IMR-90 (cell line): ENCODE data around the gene SMIM7. TPM values are rescaled to one million over a fixed set of nuclear protein-coding genes. Genes with fewer than 3 reads are reported as not detected.

Experiments
- ATAC-seq: fragments of 200-7000 bp; cut with Tn5 transposase; 2 replicates; pipeline ENCODE4 v1.9.1; 2020; ENCODE audit warnings: low read depth, mild to moderate bottlenecking, moderate library complexity
- BruUV-seq: library from RNA; stranded (reverse); fragments of 400-500 nt; replicated peaks from 2 replicates; lab custom pipeline; 2021; lab: Mats Ljungman, UMichigan
- CTCF ChIA-PET: fragments of 300-600 bp; formaldehyde crosslinking; extraction: SDS; loops from one replicate; lab custom pipeline; 2021; ENCODE audit warnings: antibody characterized with exemption; lab: Yijun Ruan, JAX
- POLR2A ChIA-PET: fragments of 300-600 bp; sonication (Branson Sonifier 250); formaldehyde crosslinking; loops from one replicate; lab custom pipeline; 2022; ENCODE audit warnings: antibody characterized with exemption; ENCODE audit not compliant: unreplicated experiment; lab: Charles Lee
- DNase-seq: peaks from one replicate; pipeline ENCODE4 v3.0.0; 2013
- H2AFZ ChIP-seq: replicated peaks from 2 replicates; pipeline ENCODE3; 2013; ENCODE audit warnings: low read length, mild to moderate bottlenecking; ENCODE audit not compliant: poor library complexity
- H2AK5ac ChIP-seq: 2 replicates; pipeline ENCODE4 v1.6.1; 2013; ENCODE audit warnings: low read depth, low read length, inconsistent platforms
- H2AK9ac ChIP-seq: replicated peaks from 2 replicates; pipeline ENCODE3; 2013; ENCODE audit warnings: mild to moderate bottlenecking, low read depth, low read length, moderate library complexity; ENCODE audit not compliant: poor library complexity
- H2BK120ac ChIP-seq: 2 replicates; pipeline ENCODE4 v1.6.1; 2013; ENCODE audit warnings: low read depth, low read length, inconsistent platforms
- H2BK15ac ChIP-seq: 3 replicates; pipeline ENCODE4 v1.6.1; 2013; ENCODE audit warnings: low read depth, low read length, inconsistent platforms
- H2BK20ac ChIP-seq: 2 replicates; pipeline ENCODE4 v1.6.1; 2013; ENCODE audit warnings: low read depth, mild to moderate bottlenecking, inconsistent platforms, low read length, moderate library complexity
- H2BK5ac ChIP-seq: 2 replicates; pipeline ENCODE4 v1.6.1; 2013; ENCODE audit warnings: mild to moderate bottlenecking, low read depth, low read length, inconsistent platforms; ENCODE audit not compliant: poor library complexity, severe bottlenecking
- H3K14ac ChIP-seq: replicated peaks from 2 replicates; pipeline ENCODE4 v1.6.1; 2013; ENCODE audit warnings: low read depth, low read length, inconsistent platforms
- H3K18ac ChIP-seq: 2 replicates; pipeline ENCODE4 v1.6.1; 2013; ENCODE audit warnings: low read depth, low read length, control low read depth
- H3K23ac ChIP-seq: 2 replicates; pipeline ENCODE4 v1.6.1; 2013; ENCODE audit warnings: low read depth, low read length, inconsistent platforms
- H3K27ac ChIP-seq: 2 replicates; pipeline ENCODE4 v1.5.1; 2013; ENCODE audit warnings: mild to moderate bottlenecking, control low read depth, low read length; ENCODE audit not compliant: insufficient read depth
- H3K27me3 ChIP-seq: 2 replicates; pipeline ENCODE4 v1.6.1; 2013; ENCODE audit warnings: low read length; ENCODE audit not compliant: control insufficient read depth, insufficient read depth
- H3K36me3 ChIP-seq: 2 replicates; pipeline ENCODE4 v1.6.1; 2013; ENCODE audit warnings: low read length, mixed read lengths; ENCODE audit not compliant: control insufficient read depth, insufficient read depth
- H3K4ac ChIP-seq: 2 replicates; pipeline ENCODE4 v1.6.1; 2013; ENCODE audit warnings: low read depth, low read length, inconsistent platforms
- H3K4me1 ChIP-seq: 2 replicates; pipeline ENCODE4 v1.6.1; 2013; ENCODE audit warnings: low read length, mixed read lengths; ENCODE audit not compliant: control insufficient read depth, insufficient read depth
- H3K4me2 ChIP-seq: 2 replicates; pipeline ENCODE4 v1.6.1; 2013; ENCODE audit warnings: low read depth, mild to moderate bottlenecking, control low read depth, low read length, moderate library complexity
- H3K4me3 ChIP-seq: 2 replicates; pipeline ENCODE4 v1.5.1; 2013; ENCODE audit warnings: low read depth, mild to moderate bottlenecking, control low read depth, low read length, moderate library complexity; ENCODE audit not compliant: insufficient read depth
- H3K56ac ChIP-seq: 2 replicates; pipeline ENCODE4 v1.6.1; 2013; ENCODE audit warnings: low read length, inconsistent platforms; ENCODE audit not compliant: insufficient read depth; ENCODE audit errors: extremely low read depth
- H3K79me1 ChIP-seq, 2 experiments: 2 replicates each; pipeline ENCODE4 v1.6.1; 2013; ENCODE audit warnings: low read length in 2 of 2, inconsistent platforms in 1 of 2, low read depth in 1 of 2
- H3K9ac ChIP-seq: 2 replicates; pipeline ENCODE4 v1.6.1; 2013; ENCODE audit warnings: low read depth, low read length, control low read depth
- H3K9me1 ChIP-seq: 2 replicates; pipeline ENCODE4 v1.6.1; 2013; ENCODE audit warnings: low read length, inconsistent platforms; ENCODE audit not compliant: insufficient read depth
- H3K9me3 ChIP-seq: 2 replicates; pipeline ENCODE4 v1.6.1; 2013; ENCODE audit warnings: low read length; ENCODE audit not compliant: control insufficient read depth, insufficient read depth
- H4K20me1 ChIP-seq: 2 replicates; pipeline ENCODE4 v1.6.1; 2013; ENCODE audit warnings: low read length, inconsistent platforms; ENCODE audit not compliant: insufficient read depth
- H4K5ac ChIP-seq: 2 replicates; pipeline ENCODE4 v1.6.1; 2013; ENCODE audit warnings: mild to moderate bottlenecking, low read depth, low read length, control low read depth
- H4K8ac ChIP-seq, 2 experiments: 2 replicates each; pipeline ENCODE4 v1.6.1; 2013; ENCODE audit warnings: low read depth in 2 of 2, low read length in 2 of 2, control low read depth in 1 of 2, inconsistent platforms in 1 of 2
- H4K91ac ChIP-seq: 2 replicates; pipeline ENCODE4 v1.6.1; 2013; ENCODE audit warnings: low read depth, low read length, inconsistent platforms; ENCODE audit not compliant: insufficient read depth
- BHLHE40 ChIP-seq: fragments of 150-350 bp; IDR thresholded peaks from 2 replicates; pipeline ENCODE4 v1.6.1; 2016; ENCODE audit warnings: mild to moderate bottlenecking, low read depth, low read length
- CEBPB ChIP-seq: IDR thresholded peaks from 2 replicates; pipeline ENCODE4 v1.6.1; 2012; ENCODE audit warnings: low read depth, low read length, improper control_type of control experiment
- CTCF ChIP-seq: conservative IDR thresholded peaks from 2 replicates; pipeline ENCODE4 v1.5.1; 2012; ENCODE audit warnings: mild to moderate bottlenecking, low read depth, low read length, improper control_type of control experiment
- ELK1 ChIP-seq: fragments of 150-350 bp; IDR thresholded peaks from 2 replicates; pipeline ENCODE4 v1.6.1; 2016; ENCODE audit warnings: low read depth, mild to moderate bottlenecking, low read length, moderate library complexity, borderline replicate concordance
- FOS ChIP-seq: fragments of 150-350 bp; IDR thresholded peaks from 2 replicates; pipeline ENCODE4 v1.6.1; 2016; ENCODE audit warnings: low read depth, low read length
- MAFK ChIP-seq: IDR thresholded peaks from 2 replicates; pipeline ENCODE4 v1.6.1; 2012; ENCODE audit warnings: low read depth, low read length, improper control_type of control experiment
- MAZ ChIP-seq: IDR thresholded peaks from 2 replicates; pipeline ENCODE4 v1.6.1; 2012; ENCODE audit warnings: low read depth, mild to moderate bottlenecking, low read length, improper control_type of control experiment, moderate library complexity, borderline replicate concordance
- NFE2L2 ChIP-seq: fragments of 150-350 bp; IDR thresholded peaks from 2 replicates; pipeline ENCODE4 v1.6.1; 2016; ENCODE audit warnings: low read depth, mild to moderate bottlenecking, low read length
- RAD21 ChIP-seq: IDR thresholded peaks from 2 replicates; pipeline ENCODE4 v1.6.1; 2012; ENCODE audit warnings: low read length, improper control_type of control experiment
- RFX5 ChIP-seq: IDR thresholded peaks from 2 replicates; pipeline ENCODE4 v1.8.0; 2012; ENCODE audit warnings: low read depth, mild to moderate bottlenecking, low read length, moderate library complexity
- USF2 ChIP-seq: fragments of 150-350 bp; IDR thresholded peaks from 2 replicates; pipeline ENCODE4 v1.6.1; 2017; ENCODE audit warnings: mild to moderate bottlenecking, antibody characterized with exemption, low read length, low read depth
- WGBS, 2 experiments: methylation state at CpG; one replicate each; pipeline versions ENCODE4 v1.1.5 to v1.1.7; 2013; ENCODE audit warnings: missing lambda C conversion rate in 2 of 2; ENCODE audit not compliant: insufficient read length in 1 of 2; ENCODE audit errors: extremely low coverage in 2 of 2; 5-methylcytosine and 5-hydroxymethylcytosine counted together
- dilution Hi-C: fragments of 300-500 bp; cut with HindIII; formaldehyde crosslinking; loops from one replicate; pipeline ENCODE4 v1.14.3; 2018; ENCODE audit warnings: low sequenced_read_pairs; ENCODE audit not compliant: unreplicated experiment
- in situ Hi-C: fragments of 300-500 bp; cut with MboI; formaldehyde crosslinking; loops from 3 replicates; pipeline ENCODE4 v1.14.3; 2019; ENCODE audit warnings: low sequenced_read_pairs, inconsistent platforms, mixed read lengths
- intact Hi-C: fragments of 100-400 bp; cut with micrococcal nuclease; formaldehyde crosslinking; loops from 2 replicates; pipeline ENCODE4 v1.10.0; 2022
- polyA plus RNA-seq, 3 experiments: library from polyadenylated mRNA; depleted of rRNA; stranded (reverse); fragments of >200 nt; gene quantifications; 2 replicates each; pipeline ENCODE4 v1.2.3, GENCODE V29; 2012; ENCODE audit warnings: low replicate concordance in 1 of 3
- total RNA-seq: library from RNA; depleted of rRNA; stranded (reverse); fragments of >200 nt; gene quantifications from 2 replicates; pipeline ENCODE4 v1.2.3, GENCODE V29; 2012

The SMIM7 gene
- total and polyA plus RNA-seq, 2 of the 4 experiments (the other 2 are of a cell fraction), result 55.7 to 64.8 TPM

- H4K20me1 ChIP-seq, result peaks cover 100% of the 10 kb centered on the region
- H3K36me3 ChIP-seq, result peaks cover 11% of the 10 kb centered on the region
- BruUV-seq, result no TSS peak
- no peak overlapping the region for H3K4me2 ChIP-seq
- intact Hi-C loops (no loop called here), dilution Hi-C loops (no loop called here), in situ Hi-C loops (no loop called here)
- DNase-seq (no peak), ATAC-seq (no peak)
- no peaks in the 10 kb centered on the region for H3K9me3 ChIP-seq
- peaks cover 3% of the 10 kb centered on the region; the same call in 1 of the 2 replicates for H3K4me1 ChIP-seq
- ChIA-PET POLR2A (no interaction called here), CTCF (no interaction called here)
- peaks cover 48% of the 10 kb centered on the region for H3K9me1 ChIP-seq
- no peak overlapping the region for H3K4ac ChIP-seq
- H2AFZ ChIP-seq, result no peak overlapping the region
- H3K18ac ChIP-seq, result no peak overlapping the region
- H2AK9ac ChIP-seq, result no peak overlapping the region
- no peak overlapping the region for H3K27ac ChIP-seq
- no peak overlapping the region for H2BK15ac ChIP-seq
- no peak overlapping the region for H3K56ac ChIP-seq
- no peak for TF ChIP-seq FOS
- TF ChIP-seq CTCF, result no peak
- TF ChIP-seq RFX5, result no peak
- no peak for TF ChIP-seq CEBPB
- TF ChIP-seq MAFK, result no peak
- no peak for TF ChIP-seq NFE2L2
- TF ChIP-seq ELK1, result no peak
- no peak for TF ChIP-seq RAD21
- TF ChIP-seq MAZ, result no peak
- no peak for TF ChIP-seq USF2
- TF ChIP-seq BHLHE40, result no peak
- H3K79me1 ChIP-seq, result peaks cover 21 to 98% of the 10 kb centered on the region in 2 experiments; a peak in 3 of 4 replicates
- 93% methylated on average over 5 of the region's 7 CpGs; no CpG with 5 or more reads in 1 of the 2 experiments for WGBS, 2 experiments
- no peak overlapping the region for H2AK5ac ChIP-seq
- no peak overlapping the region for H3K9ac ChIP-seq
- H3K14ac ChIP-seq, result no peak overlapping the region
- no peak overlapping the region for H4K91ac ChIP-seq
- no peak overlapping the region for H4K5ac ChIP-seq
- no peak overlapping the region for H4K8ac ChIP-seq
- no peak overlapping the region for H2BK120ac ChIP-seq
- H2BK20ac ChIP-seq, result no peak overlapping the region
- H3K23ac ChIP-seq, result no peak overlapping the region; the same call in 1 of the 2 replicates
- no peak overlapping the region for H2BK5ac ChIP-seq
- no peak overlapping the region for H3K4me3 ChIP-seq
- H3K27me3 ChIP-seq, result no peaks in the 10 kb centered on the region
Measured at GRCh38 chr19:16621165-16621800, 38.7 kb downstream of the SMIM7 start.
